ENCODE measurements around the gene TBC1D1.

GRCh38 chr4:38106311-38106710, 215.4 kb downstream of the TBC1D1 start:
- TF ChIP-seq CTCF (optimal IDR thresholded peaks at IDR 0.05 in 1 of 3, IDR thresholded peaks at IDR 0.05 in 1 of 3, conservative IDR thresholded peaks at IDR 0.05 in 1 of 3; ENCODE audit: extremely low read depth in 1 of 3, insufficient read depth in 2 of 3, low read length in 3 of 3), result no peak
- TF ChIP-seq EZH2 (IDR thresholded peaks at IDR 0.05; ENCODE audit: low read length), result no peak

Data from keratinocyte (primary cell).